WTC11 (cell line): ENCODE measurements around the gene DTHD1. TPM values are rescaled to one million over a fixed set of nuclear protein-coding genes. Genes with fewer than 3 reads are reported as not detected.

ENCODE experiments used
- ATAC-seq: fragments of 200-7000 bp; cut with Tn5 transposase; 2 replicates; pipeline ENCODE4 v1.10.0; 2021; ENCODE audit warnings: mild to moderate bottlenecking, moderate library complexity
- CTCF ChIA-PET: fragments of 300-600 bp; sonication (Branson Sonifier 250); formaldehyde crosslinking; loops from one replicate; lab custom pipeline; 2021; ENCODE audit warnings: antibody characterized with exemption; lab: Charles Lee
- POLR2A ChIA-PET: fragments of 350-600 bp; sonication (Branson Sonifier 250); formaldehyde crosslinking; loops from one replicate; lab custom pipeline; 2021; ENCODE audit warnings: antibody characterized with exemption; lab: Charles Lee
- DNase-seq: peaks from one replicate; pipeline ENCODE4 v3.0.0; 2021; ENCODE audit warnings: low spot score
- H3K27ac Mint-ChIP-seq: 2 replicates; pipeline ENCODE4 v1.8.0; 2021; ENCODE audit warnings: mixed read lengths
- H3K27me3 Mint-ChIP-seq: 2 replicates; pipeline ENCODE4 v1.8.0; 2021; ENCODE audit warnings: low read depth, mild to moderate bottlenecking, moderate library complexity, mixed read lengths
- H3K36me3 Mint-ChIP-seq: 2 replicates; pipeline ENCODE4 v1.8.0; 2021; ENCODE audit warnings: mixed read lengths
- H3K4me1 Mint-ChIP-seq: 2 replicates; pipeline ENCODE4 v1.8.0; 2022; ENCODE audit warnings: mixed read lengths
- H3K4me3 Mint-ChIP-seq: 2 replicates; pipeline ENCODE4 v1.8.0; 2021; ENCODE audit warnings: mild to moderate bottlenecking, moderate library complexity, mixed read lengths
- H3K9me3 Mint-ChIP-seq: 2 replicates; pipeline ENCODE4 v1.8.0; 2021; ENCODE audit warnings: mixed read lengths
- AR ChIP-seq: fragments of 250-450 bp; sonication (Bioruptor Pico); IDR thresholded peaks from 2 replicates; pipeline ENCODE4 v1.9.0; 2021; ENCODE audit warnings: mild to moderate bottlenecking
- CREB1 ChIP-seq: sonication (generic); formaldehyde crosslinking; IDR thresholded peaks from 2 replicates; pipeline ENCODE4 v1.8.0; 2023; ENCODE audit warnings: mild to moderate bottlenecking, missing genetic modification reagents
- CTCF ChIP-seq: fragments of 200-600 bp; IDR thresholded peaks from 2 replicates; pipeline ENCODE4 v1.8.0; 2022; ENCODE audit warnings: antibody characterized with exemption
- E2F5 ChIP-seq: sonication (generic); formaldehyde crosslinking; IDR thresholded peaks from 2 replicates; pipeline ENCODE4 v1.8.1; 2022; ENCODE audit warnings: mild to moderate bottlenecking, moderate library complexity, missing genetic modification reagents
- ELF4 ChIP-seq: sonication (generic); formaldehyde crosslinking; IDR thresholded peaks from 2 replicates; pipeline ENCODE4 v1.8.1; 2022; ENCODE audit warnings: low read depth, mild to moderate bottlenecking, moderate library complexity, missing genetic modification reagents
- EMX1 ChIP-seq: fragments of 250-450 bp; sonication (Bioruptor Pico); IDR thresholded peaks from 2 replicates; pipeline ENCODE4 v1.8.0; 2021; ENCODE audit warnings: mild to moderate bottlenecking
- FOXJ3 ChIP-seq: sonication (generic); formaldehyde crosslinking; IDR thresholded peaks from 2 replicates; pipeline ENCODE4 v1.9.0; 2021; ENCODE audit warnings: missing genetic modification reagents, mild to moderate bottlenecking, borderline replicate concordance
- GRHL2 ChIP-seq: fragments of 250-450 bp; sonication (Bioruptor Pico); IDR thresholded peaks from 2 replicates; pipeline ENCODE4 v1.8.0; 2022; ENCODE audit warnings: mild to moderate bottlenecking, moderate library complexity; ENCODE audit not compliant: insufficient replicate concordance, severe bottlenecking
- HMGA2 ChIP-seq: fragments of 250-450 bp; sonication (Bioruptor Pico); IDR thresholded peaks from 2 replicates; pipeline ENCODE4 v1.4.0; 2021; ENCODE audit warnings: mild to moderate bottlenecking, moderate library complexity
- NFE2L1 ChIP-seq: sonication (generic); formaldehyde crosslinking; IDR thresholded peaks from 2 replicates; pipeline ENCODE4 v1.8.1; 2023; ENCODE audit warnings: missing genetic modification reagents
- NR2C2 ChIP-seq: sonication (generic); formaldehyde crosslinking; IDR thresholded peaks from 2 replicates; pipeline ENCODE4 v1.8.0; 2022; ENCODE audit warnings: mild to moderate bottlenecking, missing genetic modification reagents
- RORB ChIP-seq: fragments of 250-450 bp; sonication (Bioruptor Pico); IDR thresholded peaks from 2 replicates; pipeline ENCODE4 v1.9.0; 2021; ENCODE audit warnings: mild to moderate bottlenecking
- SP1 ChIP-seq: sonication (generic); formaldehyde crosslinking; conservative IDR thresholded peaks from 2 replicates; pipeline ENCODE4 v1.8.1; 2022; ENCODE audit warnings: missing genetic modification reagents
- TP53 ChIP-seq: sonication (generic); formaldehyde crosslinking; IDR thresholded peaks from 2 replicates; pipeline ENCODE4 v1.8.1; 2023; ENCODE audit warnings: mild to moderate bottlenecking, missing genetic modification reagents
- ZMAT4 ChIP-seq: fragments of 250-450 bp; sonication (Bioruptor Pico); IDR thresholded peaks from 2 replicates; pipeline ENCODE4 v1.9.0; 2021; ENCODE audit warnings: mild to moderate bottlenecking
- ZNF232 ChIP-seq: sonication (generic); formaldehyde crosslinking; IDR thresholded peaks from 2 replicates; pipeline ENCODE4 v1.8.0; 2022; ENCODE audit warnings: mild to moderate bottlenecking, missing genetic modification reagents
- ZNF317 ChIP-seq: sonication (generic); formaldehyde crosslinking; IDR thresholded peaks from 2 replicates; pipeline ENCODE4 v1.8.1; 2023; ENCODE audit warnings: low read depth, mild to moderate bottlenecking, moderate library complexity, missing genetic modification reagents, borderline replicate concordance
- ZNF512 ChIP-seq: sonication (generic); formaldehyde crosslinking; IDR thresholded peaks from 2 replicates; pipeline ENCODE4 v1.8.1; 2022; ENCODE audit warnings: missing genetic modification reagents, borderline replicate concordance
- ZNF671 ChIP-seq: fragments of 250-450 bp; sonication (Bioruptor Pico); IDR thresholded peaks from 2 replicates; pipeline ENCODE4 v1.8.0; 2021; ENCODE audit warnings: mild to moderate bottlenecking
- ZSCAN18 ChIP-seq: fragments of 250-450 bp; sonication (Bioruptor Pico); IDR thresholded peaks from 2 replicates; pipeline ENCODE4 v2.1.2; 2022; ENCODE audit warnings: mild to moderate bottlenecking, moderate library complexity
- total RNA-seq: library from RNA; stranded (reverse); gene quantifications from 3 replicates; pipeline ENCODE4 v1.2.3, GENCODE V29; 2021

The DTHD1 gene
- total RNA-seq, 1 experiment from 2014 or later: not detected

GRCh38 chr4:36277533-36277932, 3.9 kb upstream of the DTHD1 start:
- POLR2A ChIA-PET: no interaction called here
- no peaks in the 10 kb centered on the region for H3K27me3 Mint-ChIP-seq
- no peak for ATAC-seq
- no peaks in the 10 kb centered on the region for H3K36me3 Mint-ChIP-seq
- H3K4me3 Mint-ChIP-seq: no peak overlapping the region
- H3K4me1 Mint-ChIP-seq: peaks cover 8% of the 10 kb centered on the region
- no peaks in the 10 kb centered on the region for H3K9me3 Mint-ChIP-seq
- no peak for TF ChIP-seq HMGA2 (CRISPR knock-in tag)
- TF ChIP-seq NFE2L1: no peak
- no peak for TF ChIP-seq TP53 (CRISPR knock-in tag)
- TF ChIP-seq ZNF512 (CRISPR knock-in tag): no peak
- TF ChIP-seq ZNF671 (CRISPR knock-in tag): no peak
- TF ChIP-seq GRHL2: no peak
- no peak for TF ChIP-seq E2F5 (CRISPR knock-in tag)
- TF ChIP-seq AR (CRISPR knock-in tag): no peak
- no peak for TF ChIP-seq ZMAT4
- TF ChIP-seq ZSCAN18 (CRISPR knock-in tag): no peak
- no peak for TF ChIP-seq ELF4 (CRISPR knock-in tag)
- TF ChIP-seq ZNF317 (CRISPR knock-in tag): no peak
- no peak for TF ChIP-seq CREB1 (CRISPR knock-in tag)
- no peak for TF ChIP-seq EMX1 (CRISPR knock-in tag)
- TF ChIP-seq NR2C2 (CRISPR knock-in tag): no peak
- no peak for TF ChIP-seq ZNF232 (CRISPR knock-in tag)
- TF ChIP-seq FOXJ3 (CRISPR knock-in tag): no peak
- TF ChIP-seq RORB (CRISPR knock-in tag): no peak
- TF ChIP-seq CTCF: no peak
- no peak for TF ChIP-seq SP1 (CRISPR knock-in tag)
- H3K27ac Mint-ChIP-seq: no peak overlapping the region
- CTCF ChIA-PET: no interaction called here
- no peak for DNase-seq
